H1 (cell line): ENCODE measurements around the gene MARCKS. TPM values are rescaled to one million over a fixed set of nuclear protein-coding genes. Genes with fewer than 3 reads are reported as not detected.

ENCODE experiments used
- CTCF ChIA-PET: fragments of 300-600 bp; sonication (Branson Sonifier 250); formaldehyde crosslinking; loops from one replicate; lab custom pipeline; 2021; ENCODE audit not compliant: partially characterized antibody; lab: Charles Lee
- POLR2A ChIA-PET: fragments of 300-600 bp; sonication (Branson Sonifier 250); formaldehyde crosslinking; loops from one replicate; lab custom pipeline; 2021; ENCODE audit warnings: inconsistent platforms; ENCODE audit not compliant: partially characterized antibody; lab: Charles Lee
- DNase-seq, 2 experiments: peaks; one replicate each; pipeline versions ENCODE4 v3.0.0 to v3.0.0-alpha.2; 2010 to 2022; ENCODE audit warnings: low spot score in 2 of 2, low read depth in 1 of 2, mixed read lengths in 1 of 2
- FAIRE-seq: peaks from 2 replicates; lab custom pipeline; 2011; peaks lifted over from hg19 to GRCh38; lab: Jason Lieb, UNC
- H2AFZ ChIP-seq: 2 replicates; pipeline ENCODE4 v1.8.1; 2012; ENCODE audit warnings: low read length, inconsistent platforms
- H2AK5ac ChIP-seq: 2 replicates; pipeline ENCODE4 v1.6.1; 2013; ENCODE audit warnings: low read depth, low read length
- H2BK120ac ChIP-seq: replicated peaks from 2 replicates; pipeline ENCODE3; 2013; ENCODE audit warnings: low read depth, low read length, inconsistent platforms
- H2BK12ac ChIP-seq: 2 replicates; pipeline ENCODE4 v1.6.1; 2013; ENCODE audit warnings: low read depth, low read length
- H2BK15ac ChIP-seq: 2 replicates; pipeline ENCODE4 v1.6.1; 2013; ENCODE audit warnings: low read length
- H2BK20ac ChIP-seq: 2 replicates; pipeline ENCODE4 v1.6.1; 2013; ENCODE audit warnings: low read length
- H2BK5ac ChIP-seq: 2 replicates; pipeline ENCODE4 v1.6.1; 2013; ENCODE audit warnings: low read depth, low read length
- H3K14ac ChIP-seq: 2 replicates; pipeline ENCODE4 v1.6.1; 2013; ENCODE audit warnings: inconsistent platforms; ENCODE audit not compliant: insufficient read length
- H3K18ac ChIP-seq: 2 replicates; pipeline ENCODE4 v1.6.1; 2013; ENCODE audit warnings: low read length; ENCODE audit errors: extremely low read depth
- H3K23ac ChIP-seq: 2 replicates; pipeline ENCODE4 v1.6.1; 2013; ENCODE audit warnings: inconsistent platforms; ENCODE audit not compliant: insufficient read length
- H3K23me2 ChIP-seq: 2 replicates; pipeline ENCODE4 v1.6.1; 2013; ENCODE audit warnings: low read depth, low read length
- H3K27ac ChIP-seq: 2 replicates; pipeline ENCODE4 v1.6.1; 2011; ENCODE audit warnings: low read depth, low read length, inconsistent platforms
- H3K27me3 ChIP-seq, 4 experiments: replicated peaks in 1 of 4; 1 replicate in 1 of 4; 2 replicates in 3 of 4; pipeline versions ENCODE4 v1.6.1 to v1.8.1; 2011 to 2013; ENCODE audit warnings: low read length in 3 of 4, mild to moderate bottlenecking in 3 of 4, inconsistent platforms in 2 of 4, mixed read lengths in 2 of 4, moderate library complexity in 1 of 4; ENCODE audit not compliant: control insufficient read depth in 3 of 4, insufficient read depth in 3 of 4; ENCODE audit errors: extremely low read depth in 1 of 4
- H3K36me3 ChIP-seq, 4 experiments: 2 replicates each; pipeline versions ENCODE4 v1.6.1 to v1.8.1; 2011 to 2013; ENCODE audit warnings: mild to moderate bottlenecking in 4 of 4, low read length in 3 of 4, moderate library complexity in 2 of 4, control low read depth in 1 of 4, inconsistent platforms in 1 of 4; ENCODE audit not compliant: insufficient read depth in 4 of 4, control insufficient read depth in 2 of 4
- H3K4ac ChIP-seq: replicated peaks from 2 replicates; pipeline ENCODE3; 2013; ENCODE audit warnings: low read length, low read depth, mixed read lengths, inconsistent platforms; ENCODE audit not compliant: insufficient read length
- H3K4me1 ChIP-seq, 4 experiments: replicated peaks in 1 of 4; 1 replicate in 1 of 4; 2 replicates in 3 of 4; pipeline versions ENCODE4 v1.6.1 to v1.8.1; 2011 to 2013; ENCODE audit warnings: low read length in 3 of 4, inconsistent platforms in 2 of 4, mixed read lengths in 1 of 4; ENCODE audit not compliant: insufficient read depth in 4 of 4, control insufficient read depth in 3 of 4
- H3K4me2 ChIP-seq, 2 experiments: 2 replicates each; pipeline versions ENCODE4 v1.6.1 to v1.8.1; 2011 to 2013; ENCODE audit warnings: low read depth in 2 of 2, low read length in 2 of 2, control low read depth in 1 of 2, inconsistent platforms in 1 of 2, mild to moderate bottlenecking in 1 of 2; ENCODE audit not compliant: insufficient read depth in 1 of 2
- H3K4me3 ChIP-seq, 4 experiments: fragments of 200-600, 300-600 bp in 1 of 4; sonication (generic), shearing (Covaris generic), sonication (Bioruptor Twin) in 1 of 4; 2 replicates each; pipeline versions ENCODE4 v1.5.1 to v1.8.1; 2011 to 2016; ENCODE audit warnings: low read length in 4 of 4, low read depth in 3 of 4, control low read depth in 2 of 4, inconsistent platforms in 2 of 4, mild to moderate bottlenecking in 2 of 4, mixed read lengths in 1 of 4, moderate library complexity in 1 of 4; ENCODE audit not compliant: insufficient read depth in 2 of 4; ENCODE audit errors: extremely low read depth in 1 of 4
- H3K56ac ChIP-seq: replicated peaks from 2 replicates; pipeline ENCODE3; 2013; ENCODE audit warnings: low read depth, mild to moderate bottlenecking, mixed read lengths, low read length, inconsistent platforms; ENCODE audit not compliant: insufficient read length
- H3K79me1 ChIP-seq: 2 replicates; pipeline ENCODE4 v1.6.1; 2013; ENCODE audit warnings: low read depth, low read length, control low read depth
- H3K79me2 ChIP-seq, 2 experiments: 2 replicates each; pipeline versions ENCODE4 v1.6.1 to v1.8.1; 2012 to 2013; ENCODE audit warnings: low read length in 2 of 2, mild to moderate bottlenecking in 2 of 2, inconsistent platforms in 1 of 2; ENCODE audit not compliant: insufficient read depth in 2 of 2, control insufficient read depth in 1 of 2
- H3K9ac ChIP-seq, 4 experiments: replicated peaks in 1 of 4; 1 replicate in 1 of 4; 2 replicates in 3 of 4; pipeline versions ENCODE4 v1.6.1 to v1.8.1; 2011 to 2013; ENCODE audit warnings: low read depth in 3 of 4, low read length in 3 of 4, control low read depth in 2 of 4, mild to moderate bottlenecking in 2 of 4, moderate library complexity in 2 of 4, inconsistent platforms in 1 of 4; ENCODE audit errors: extremely low read depth in 1 of 4
- H3K9me3 ChIP-seq, 2 experiments: 2 replicates each; pipeline versions ENCODE4 v1.6.1 to v1.8.1; 2012 to 2013; ENCODE audit warnings: mild to moderate bottlenecking in 2 of 2, moderate library complexity in 2 of 2, control low read depth in 1 of 2, inconsistent platforms in 1 of 2, low read depth in 1 of 2, low read length in 1 of 2, mixed read lengths in 1 of 2; ENCODE audit not compliant: insufficient read depth in 2 of 2
- H4K20me1 ChIP-seq, 2 experiments: replicated peaks in 1 of 2; 2 replicates each; pipeline versions ENCODE3 to v1.8.1; 2011 to 2013; ENCODE audit warnings: inconsistent platforms in 2 of 2, low read length in 2 of 2, mild to moderate bottlenecking in 1 of 2; ENCODE audit not compliant: insufficient read depth in 2 of 2, control insufficient read depth in 1 of 2
- H4K5ac ChIP-seq: 2 replicates; pipeline ENCODE4 v1.6.1; 2013; ENCODE audit warnings: low read length, low read depth, mixed read lengths, inconsistent platforms; ENCODE audit not compliant: insufficient read length
- H4K8ac ChIP-seq: 2 replicates; pipeline ENCODE4 v1.8.0; 2013; ENCODE audit warnings: mild to moderate bottlenecking, moderate library complexity, low read length, inconsistent platforms; ENCODE audit not compliant: insufficient read depth; ENCODE audit errors: extremely low read depth
- H4K91ac ChIP-seq: replicated peaks from 2 replicates; pipeline ENCODE3; 2013; ENCODE audit warnings: low read length, mixed read lengths, inconsistent platforms; ENCODE audit not compliant: insufficient read length
- BACH1 ChIP-seq: IDR thresholded peaks from 2 replicates; pipeline ENCODE4 v1.6.1; 2012; ENCODE audit warnings: low read length, improper control_type of control experiment
- CHD1 ChIP-seq: IDR thresholded peaks from 2 replicates; pipeline ENCODE4 v1.6.1; 2012; ENCODE audit warnings: low read depth, low read length, improper control_type of control experiment
- CHD2 ChIP-seq: IDR thresholded peaks from 2 replicates; pipeline ENCODE4 v1.6.1; 2012; ENCODE audit warnings: low read length, improper control_type of control experiment
- YY1 ChIP-seq: IDR thresholded peaks from 2 replicates; pipeline ENCODE4 v1.6.1; 2011; ENCODE audit warnings: low read depth, mild to moderate bottlenecking, low read length
- whole genome bisulfite sequencing, 2 experiments: shearing (Covaris generic) in 1 of 2; methylation state at CpG; one replicate each; pipeline versions ENCODE4 v1.1.6 to v1.1.7; 2013 to 2015; ENCODE audit warnings: low lambda C conversion rate in 2 of 2, mixed read lengths in 2 of 2, inconsistent platforms in 1 of 2, low coverage in 1 of 2, missing lambda C conversion rate in 1 of 2; ENCODE audit not compliant: insufficient replicate concordance in 2 of 2, insufficient coverage in 1 of 2, insufficient read length in 1 of 2; ENCODE audit errors: extremely low coverage in 1 of 2, missing lambda C conversion rate in 1 of 2; 5-methylcytosine and 5-hydroxymethylcytosine counted together
- polyA plus RNA-seq, 7 experiments: library from polyadenylated mRNA; depleted of rRNA in 3 of 7; stranded (reverse) in 5 of 7; unstranded in 2 of 7; fragments of >200 nt in 5 of 7; fragments of 200-250 nt in 2 of 7; gene quantifications; 1 replicate in 5 of 7; 2 replicates in 1 of 7; 4 replicates in 1 of 7; pipeline versions ENCODE4 v1.2.1 to v1.2.3, GENCODE V29; 2011 to 2013; ENCODE audit warnings: missing spikeins in 2 of 7, mixed read lengths in 2 of 7
- total RNA-seq: library from RNA; stranded (reverse); fragmentation: NEBNext Ultra II Directional; extraction: Animal tissue kit (Norgen Biotek cat#: 25700); gene quantifications from 2 replicates; pipeline ENCODE4 v1.2.1, GENCODE V29; 2021

The MARCKS gene
- total and polyA plus RNA-seq, 2 of the 8 experiments (the other 6 are each of a cell fraction or from before 2014, with no cell fraction given), result 26.6 to 111 TPM

DNA sequence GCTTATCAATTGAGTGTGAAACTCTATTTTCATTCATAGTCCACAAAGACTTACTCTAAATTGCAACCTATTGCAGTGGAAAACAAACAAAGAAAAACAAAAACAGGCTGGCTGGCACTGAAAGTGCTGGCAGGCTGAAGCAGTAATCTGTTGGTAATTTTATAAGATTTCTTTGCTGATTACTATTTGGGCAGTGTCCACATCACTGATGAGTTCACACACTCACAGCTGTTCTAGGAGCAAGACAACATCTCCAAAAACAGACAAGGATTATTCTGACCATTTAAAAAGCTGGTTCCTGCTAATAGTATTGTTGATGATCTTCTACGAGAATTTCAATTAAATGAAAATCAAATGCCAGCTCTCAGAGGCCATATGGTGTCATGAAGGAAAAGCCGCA, 26.9 kb downstream of the MARCKS start:
- H2AK5ac ChIP-seq, result no peak overlapping the region
- no peaks in the 10 kb centered on the region for H3K36me3 ChIP-seq
- H4K5ac ChIP-seq, result no peak overlapping the region
- no peak overlapping the region for H2BK20ac ChIP-seq
- CTCF ChIA-PET, result interaction anchor here (1.4 to 1.7 kb wide), 3 partner anchors 9 to 395 kb away, joined by 3 to 7 read pairs (median 4); no protein-coding TSS in a partner anchor
- H2BK5ac ChIP-seq, result no peak overlapping the region
- no peak overlapping the region for H3K18ac ChIP-seq
- H4K8ac ChIP-seq, result no peak overlapping the region
- WGBS, 2 experiments, result 89% methylated on average over 2 of the region's 2 CpGs; no CpG with 5 or more reads in 1 of the 2 experiments
- no peak overlapping the region for H3K9ac ChIP-seq
- H3K4me1 ChIP-seq, result no peaks in the 10 kb centered on the region
- no peak for TF ChIP-seq YY1
- TF ChIP-seq BACH1, result no peak
- no peak for TF ChIP-seq CHD1
- TF ChIP-seq CHD2, result no peak
- no peak overlapping the region for H2BK120ac ChIP-seq
- no peak overlapping the region for H3K27ac ChIP-seq
- H3K4me3 ChIP-seq, result no peak overlapping the region
- H3K9me3 ChIP-seq, result no peaks in the 10 kb centered on the region
- H3K14ac ChIP-seq, result no peak overlapping the region
- H3K4ac ChIP-seq, result no peak overlapping the region
- H2BK12ac ChIP-seq, result no peak overlapping the region
- H2BK15ac ChIP-seq, result no peak overlapping the region
- H3K27me3 ChIP-seq, result no peaks in the 10 kb centered on the region
- no peak overlapping the region for H3K4me2 ChIP-seq
- DNase-seq, result no peak
- no peaks in the 10 kb centered on the region for H4K20me1 ChIP-seq
- H3K79me1 ChIP-seq, result no peaks in the 10 kb centered on the region
- H2AFZ ChIP-seq, result no peak overlapping the region
- H3K23ac ChIP-seq, result no peak overlapping the region
- no peaks in the 10 kb centered on the region for H3K23me2 ChIP-seq
- H3K56ac ChIP-seq, result no peak overlapping the region
- no peak overlapping the region for H4K91ac ChIP-seq
- POLR2A ChIA-PET, result no interaction called here
- no peaks in the 10 kb centered on the region for H3K79me2 ChIP-seq
- FAIRE-seq, result no peak
